Nucleus accumbens (tissue), 56 donors: ENCODE data around the gene PCYT2.

Experiments used
- DNase-seq, 56 donors: peaks; one replicate each; lab custom pipeline; 2025; lab: John Stamatoyannopoulos, UW

The PCYT2 gene

GRCh38 chr17:81903415-81903831 lies 7.8 kb downstream of the PCYT2 start:
- DNase-seq = no peak

GRCh38 chr17:81902653-81903414 lies 8.4 kb downstream of the PCYT2 start:
- no peak for DNase-seq

GRCh38 chr17:81902023-81902652 lies 9.1 kb downstream of the PCYT2 start, which contains the start of gene NPB:
NPB (plus strand) TSS chr17:81902238; CDS start chr17:81902278, 40 bp downstream.
- peak in 7 of 56 donors; percentile 8 to 56 (median 15) for DNase-seq

- DNase-seq = no peak
These were observed 9.8 kb downstream of the PCYT2 start for GRCh38 chr17:81901167-81902022.

- no peak for DNase-seq
These were observed 10.9 kb downstream of the PCYT2 start for GRCh38 chr17:81900181-81900820.

GRCh38 chr17:81899514-81900166 lies 11.6 kb downstream of the PCYT2 start:
- no peak for DNase-seq

- no peak for DNase-seq
These were observed 12.3 kb downstream of the PCYT2 start for GRCh38 chr17:81898885-81899284.

- DNase-seq = peak in 12 of 56 donors; percentile 21 to 50 (median 38)
These were observed 13.0 kb downstream of the PCYT2 start for GRCh38 chr17:81898029-81898866.

- DNase-seq = no peak
These were observed 15.8 kb downstream of the PCYT2 start for GRCh38 chr17:81895400-81895799.

- no peak for DNase-seq
These were observed 20.0 kb downstream of the PCYT2 start for GRCh38 chr17:81891303-81891552.

- DNase-seq = no peak
These were observed 20.5 kb downstream of the PCYT2 start for GRCh38 chr17:81890447-81891302.

- DNase-seq = no peak
These were observed 21.6 kb downstream of the PCYT2 start for GRCh38 chr17:81889602-81890001.

- DNase-seq = no peak
These were observed 22.1 kb downstream of the PCYT2 start for GRCh38 chr17:81888988-81889595.

- no peak for DNase-seq
These were observed 22.9 kb downstream of the PCYT2 start for GRCh38 chr17:81888105-81888987.

- peak in 1 of 56 donors; percentile 36 for DNase-seq
These were observed 25.2 kb downstream of the PCYT2 start for GRCh38 chr17:81885869-81886548.

GRCh38 chr17:81885454-81885853 lies 25.7 kb downstream of the PCYT2 start:
- DNase-seq = no peak
